Stimulated activated CD8-positive, alpha-beta memory T cell treated with anti-CD3 and anti-CD28 coated beads, Interleukin-4, amount 100 ng/mL, for 24 hours (primary cell): ENCODE data around the gene KDM4B.

ENCODE experiments used
- DNase-seq: peaks from one replicate; pipeline ENCODE4 v3.0.0-alpha.2; 2020; ENCODE audit warnings: low read depth

KDM4B gene

DNA sequence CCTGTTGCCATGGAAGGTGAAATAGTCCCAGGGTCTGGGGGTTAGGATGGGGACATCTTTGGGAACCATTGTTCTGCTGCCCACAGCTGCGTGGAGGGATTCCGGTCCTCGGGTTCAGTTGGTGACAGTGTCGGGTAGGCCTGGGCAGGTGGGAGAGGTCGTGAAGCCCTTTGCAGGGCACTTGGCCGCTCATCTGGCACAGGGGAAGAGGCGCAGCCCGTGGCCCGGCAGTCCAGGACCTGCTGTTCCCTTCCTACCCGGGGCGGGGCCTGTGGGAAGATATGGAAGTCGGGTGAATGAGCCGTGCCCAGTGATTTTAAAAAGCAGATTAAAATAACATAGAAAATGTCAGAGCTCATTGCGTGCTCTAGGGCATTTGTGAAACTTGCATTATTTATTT is 44.8 kb downstream of the KDM4B start:
- no peak for DNase-seq

- DNase-seq: no peak
These were observed 46.0 kb downstream of the KDM4B start for GRCh38 chr19:5014941-5015340.

DNA sequence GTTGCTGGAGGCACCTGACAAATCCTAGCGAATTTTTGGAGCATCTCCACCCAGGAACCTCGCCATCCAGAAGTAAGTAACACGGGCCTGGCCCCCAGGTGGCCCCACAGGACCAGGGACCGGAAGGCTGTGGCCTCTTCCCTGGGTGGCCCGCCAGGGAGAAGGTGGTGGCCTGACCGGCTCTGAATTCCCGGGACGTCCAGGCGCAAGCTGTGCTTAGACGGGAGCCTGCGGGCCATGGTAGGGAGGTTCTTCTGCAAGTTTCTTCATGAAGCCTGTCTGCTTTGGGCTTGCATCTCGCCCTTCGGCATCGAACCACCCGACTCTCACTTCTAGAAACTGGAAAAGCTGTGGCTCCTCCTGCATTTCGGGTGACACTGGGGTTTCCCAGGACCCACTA is 47.4 kb downstream of the KDM4B start:
- DNase-seq: no peak

DNA sequence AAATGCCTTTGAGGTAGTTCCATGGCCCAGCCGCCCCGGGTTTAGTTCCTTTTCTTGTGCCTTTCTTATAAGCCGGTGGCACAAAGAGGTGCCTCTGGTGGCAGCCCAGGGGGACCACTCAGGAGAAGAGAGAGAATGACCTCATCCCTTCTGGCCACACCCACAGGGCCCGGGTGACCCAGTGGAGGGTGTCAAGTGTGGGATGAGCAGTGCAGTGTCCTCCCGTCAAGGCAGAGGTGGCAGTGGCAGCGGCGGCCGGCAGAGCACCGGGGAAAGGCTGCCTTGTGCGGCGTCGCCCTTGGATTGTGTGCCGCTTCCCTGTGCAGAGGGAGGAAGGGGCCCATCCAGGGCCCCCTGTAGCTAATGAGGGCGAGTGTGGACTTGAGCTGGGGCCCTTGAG is 47.9 kb downstream of the KDM4B start:
- no peak for DNase-seq

DNA sequence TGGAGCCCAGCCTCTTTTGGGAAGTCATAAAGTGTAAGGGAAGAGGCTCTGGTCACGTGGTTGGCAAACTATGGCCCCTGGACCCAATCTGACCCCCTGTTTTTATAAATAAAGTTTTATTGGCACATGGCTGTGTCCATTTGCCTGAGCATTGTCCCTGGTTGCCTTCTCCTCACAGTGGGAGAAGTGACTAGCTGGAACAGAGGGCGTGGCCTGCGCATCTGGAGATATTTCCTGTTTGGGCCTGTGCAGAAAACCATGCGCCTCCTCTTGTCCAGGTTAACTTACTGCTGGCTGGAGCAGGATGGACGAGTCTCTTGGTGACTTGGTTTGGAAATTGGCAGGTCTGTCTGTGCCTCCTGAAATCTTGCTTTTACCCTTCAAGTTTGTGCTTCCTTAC is 48.3 kb downstream of the KDM4B start:
- no peak for DNase-seq

DNA sequence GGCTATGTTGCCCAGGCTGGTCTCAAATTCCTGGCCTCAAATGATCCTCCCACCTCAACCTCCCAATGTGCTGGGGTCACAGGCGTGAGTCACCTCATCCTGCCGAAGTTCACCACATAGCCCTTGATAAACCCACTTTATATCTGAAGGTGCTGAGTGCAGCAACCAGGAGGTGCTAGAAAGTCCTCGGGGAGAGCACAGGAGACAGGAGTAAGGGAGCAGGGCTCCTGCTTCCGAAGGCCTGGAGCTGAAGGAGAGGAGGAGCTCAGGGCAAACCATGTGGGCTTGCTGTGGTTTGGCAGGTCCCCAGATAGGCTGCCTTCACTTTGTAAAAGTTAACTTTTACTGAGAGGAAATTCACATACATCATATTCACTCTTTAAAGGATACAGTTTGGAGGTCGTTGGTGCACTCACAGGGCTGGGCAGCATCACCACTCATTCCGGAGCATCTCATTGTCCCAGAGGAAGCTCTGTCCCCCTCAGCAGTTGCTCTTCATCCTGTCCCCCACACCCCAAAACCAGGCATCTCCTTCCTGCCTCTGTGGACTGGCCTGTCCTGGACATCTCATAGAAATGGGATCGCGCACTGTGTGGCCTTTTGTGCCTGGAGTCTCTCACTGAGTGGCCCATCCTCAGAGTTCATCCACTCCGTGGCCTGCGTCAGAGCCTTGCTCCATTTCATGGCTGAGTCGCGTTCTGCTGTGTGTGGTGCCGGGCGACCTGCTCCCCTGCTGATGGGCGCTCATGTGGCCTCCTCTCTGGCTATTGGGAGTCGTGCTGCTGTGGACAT is 49.5 kb downstream of the KDM4B start:
- DNase-seq: no peak

DNA sequence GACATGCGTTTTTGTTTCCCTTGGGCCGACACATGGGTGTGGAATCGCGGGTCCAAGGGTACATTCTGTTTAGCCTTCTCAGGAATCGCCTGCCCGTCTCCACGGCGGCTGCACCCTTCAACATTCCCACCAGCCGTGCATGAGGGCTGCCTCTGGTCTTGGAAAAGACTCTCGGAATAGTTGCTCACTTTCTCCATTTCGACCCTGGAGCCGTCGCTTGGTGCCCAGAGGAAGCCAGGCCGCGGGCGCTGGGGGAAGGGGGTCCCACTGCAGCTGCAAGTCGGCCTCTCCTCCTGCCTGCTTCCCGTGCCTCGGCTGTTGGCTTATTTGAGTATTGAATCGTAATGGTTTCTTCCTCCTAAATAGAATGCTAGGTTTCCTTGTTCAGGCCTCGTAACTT is 51.5 kb downstream of the KDM4B start:
- no peak for DNase-seq

DNA sequence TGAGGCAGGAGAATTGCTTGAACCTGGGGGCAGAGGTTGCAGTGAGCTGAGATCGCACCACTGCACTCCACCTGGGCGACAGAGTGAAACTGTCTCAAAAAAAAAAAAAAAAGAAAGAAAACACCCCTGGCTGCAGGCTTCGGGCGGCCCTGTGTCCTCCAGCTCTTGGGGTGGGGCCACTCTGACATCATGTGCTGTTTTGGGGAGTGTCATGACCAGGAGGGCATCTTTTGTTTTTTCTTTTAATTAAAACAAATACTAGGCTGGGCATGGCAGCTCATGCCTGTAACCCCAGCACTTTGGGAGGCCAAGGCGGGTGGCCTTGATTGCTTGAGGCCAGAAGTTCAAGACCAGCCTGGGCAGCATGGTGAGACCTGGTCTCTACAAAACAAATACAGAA is 52.1 kb downstream of the KDM4B start:
- DNase-seq: no peak

DNA sequence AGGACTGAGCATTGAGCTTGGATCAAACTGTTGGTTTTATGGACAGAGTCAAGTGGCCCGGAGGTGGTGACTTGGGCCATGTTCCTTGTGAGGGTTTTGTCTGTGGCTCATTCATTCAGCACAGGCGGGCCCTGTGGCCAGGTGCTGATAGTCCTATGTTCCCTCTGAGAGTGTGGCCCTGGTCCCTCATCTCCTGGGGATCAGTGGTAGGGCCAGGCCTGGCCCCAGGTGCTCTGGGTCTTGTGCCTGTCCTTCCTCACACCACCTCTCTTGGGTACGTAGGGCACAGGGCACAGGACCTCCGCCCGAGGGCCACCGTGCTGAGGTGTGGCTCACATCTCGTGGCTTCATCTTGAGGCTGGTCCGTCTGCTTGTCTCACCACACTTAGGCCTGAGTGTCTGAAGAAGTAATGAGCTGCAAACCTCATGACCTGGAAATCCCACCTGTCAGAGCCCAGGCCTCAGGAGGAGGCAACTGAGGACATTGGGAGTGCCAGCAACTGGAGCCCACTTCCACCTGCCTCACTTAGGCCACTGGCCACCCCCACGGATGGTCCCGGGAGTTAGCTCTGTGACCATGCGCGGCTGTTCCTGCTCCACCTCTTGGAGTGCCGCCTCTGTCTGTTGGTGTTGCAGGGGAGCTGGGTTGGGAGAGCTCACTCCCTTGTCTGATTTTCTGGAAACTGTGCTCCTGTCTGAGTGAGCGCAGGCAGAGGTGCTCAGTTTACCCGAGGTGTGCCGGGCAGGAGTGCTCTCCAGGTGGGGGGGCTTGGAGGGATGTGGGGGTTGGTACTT is 53.4 kb downstream of the KDM4B start:
- DNase-seq: no peak

GRCh38 chr19:5023128-5023571 is 54.2 kb downstream of the KDM4B start:
- no peak for DNase-seq

DNA sequence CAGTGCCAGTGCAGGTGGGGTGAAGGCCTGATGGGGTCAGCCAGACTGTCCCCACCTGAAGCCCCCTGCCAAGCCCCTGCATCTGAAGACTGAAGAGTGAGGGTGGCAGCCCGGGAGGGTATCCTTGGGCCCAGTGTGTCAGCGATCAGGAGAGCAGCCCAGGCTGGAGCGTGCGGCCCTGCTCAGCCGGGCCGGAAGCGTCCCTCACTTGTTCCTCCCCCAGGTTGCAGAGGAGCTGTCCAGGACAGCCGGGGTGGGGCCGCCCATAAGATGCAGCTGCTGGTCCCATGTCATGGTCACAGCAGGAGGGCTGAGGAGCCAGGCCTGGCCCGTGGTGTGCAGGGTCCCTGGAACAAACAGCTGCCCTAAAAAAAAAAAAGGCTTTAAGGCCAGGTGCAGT is 55.4 kb downstream of the KDM4B start:
- no peak for DNase-seq

DNA sequence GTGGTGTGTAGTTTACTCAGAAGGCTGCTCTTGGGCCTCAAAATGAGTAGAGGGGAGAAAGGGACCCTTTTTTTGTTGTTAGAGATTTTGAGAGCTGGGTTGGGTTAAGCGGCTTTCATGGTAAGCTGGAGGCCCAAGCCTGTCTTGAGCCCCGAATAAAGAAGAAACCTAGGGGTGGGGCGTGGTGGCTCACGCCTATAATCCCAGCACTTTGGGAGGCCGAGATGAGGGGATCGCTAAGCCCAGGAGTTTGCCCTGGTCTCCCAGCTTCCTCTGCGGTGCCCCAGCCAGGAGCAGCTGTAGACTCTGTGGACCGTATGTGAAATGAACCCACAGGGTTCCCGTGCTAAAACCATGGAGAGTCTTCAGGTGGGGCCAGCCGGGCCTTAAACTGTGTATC is 56.1 kb downstream of the KDM4B start:
- DNase-seq: no peak

DNA sequence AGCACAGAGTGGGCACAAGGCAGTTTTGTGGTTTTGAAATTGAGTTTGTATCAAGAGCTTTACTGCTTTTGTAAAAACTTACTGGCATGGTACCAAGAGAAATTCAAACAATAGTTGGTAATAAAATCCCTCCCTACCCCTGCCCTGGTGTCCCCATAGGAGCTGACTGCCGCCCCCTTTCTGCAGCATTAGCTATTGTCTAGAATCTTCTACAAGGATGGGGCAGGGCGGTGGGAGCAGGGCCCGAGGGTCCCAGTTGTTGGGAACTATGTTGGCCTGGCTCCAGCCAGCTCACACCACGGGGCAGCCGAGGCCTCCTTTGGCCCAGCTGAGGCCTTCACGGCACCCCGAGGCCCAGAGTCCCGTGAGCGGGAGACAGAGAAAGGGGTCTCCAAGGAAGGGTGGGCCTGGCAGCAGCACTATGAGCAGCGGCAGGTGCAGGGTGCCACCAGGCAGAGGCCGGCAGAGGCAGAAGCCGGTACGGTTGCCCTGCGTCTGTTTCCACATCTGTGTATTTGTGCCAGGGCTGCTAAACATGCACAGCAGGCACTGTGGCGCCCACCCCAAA is 57.9 kb downstream of the KDM4B start:
- DNase-seq: no peak

- no peak for DNase-seq
These were observed 59.4 kb downstream of the KDM4B start for GRCh38 chr19:5028229-5028886.

- peak; percentile 47 for DNase-seq
These were observed 60.7 kb downstream of the KDM4B start for GRCh38 chr19:5029596-5029995.

- DNase-seq: no peak
These were observed 61.4 kb downstream of the KDM4B start for GRCh38 chr19:5030136-5030820.

DNA sequence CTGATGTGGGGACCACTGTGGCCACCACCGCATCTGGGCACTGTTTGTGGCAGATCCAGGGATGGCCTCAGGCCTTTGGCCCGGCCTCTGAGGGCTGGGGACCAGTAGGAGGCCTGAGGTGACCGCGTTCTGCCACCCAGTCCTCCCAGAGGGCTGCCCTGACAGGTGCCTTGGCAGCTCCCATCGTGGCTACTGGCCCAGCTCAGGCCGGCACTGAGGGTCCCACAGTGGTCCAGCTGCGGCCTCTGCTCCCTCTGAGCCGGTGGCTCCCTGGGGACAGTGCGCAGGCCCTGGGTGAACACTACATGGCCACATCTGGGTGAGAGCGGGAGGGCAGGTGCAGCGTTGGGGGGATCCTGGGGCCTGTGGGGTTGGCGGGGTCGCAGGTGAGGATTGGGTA is 61.9 kb downstream of the KDM4B start:
- DNase-seq: no peak

- DNase-seq: peak; percentile 72
These were observed 62.6 kb downstream of the KDM4B start for GRCh38 chr19:5031231-5032100.

GRCh38 chr19:5032101-5032967 is 63.4 kb downstream of the KDM4B start:
- no peak for DNase-seq
